Epithelial cell of esophagus (primary cell): Measurements from ENCODE around the gene CSMD2.

ENCODE experiments used
- DNase-seq: peaks from one replicate; pipeline ENCODE4 v3.0.0; 2010; ENCODE audit warnings: low read depth
- H3K4me3 ChIP-seq: 2 replicates; pipeline ENCODE4 v1.5.1; 2011; ENCODE audit warnings: mild to moderate bottlenecking, low read length, control low read depth
- TF ChIP-seq, protein P1 (sequence below): IDR thresholded peaks from 2 replicates; pipeline ENCODE4 v1.5.1; 2011; ENCODE audit warnings: low read depth, mild to moderate bottlenecking, low read length, control low read depth, inconsistent platforms; ENCODE audit not compliant: insufficient read depth; ENCODE audit errors: missing control alignments

CSMD2 gene

GRCh38 chr1:34066981-34067603, 97.9 kb downstream of the CSMD2 start:
- no peak overlapping the region for H3K4me3 ChIP-seq
- DNase-seq, result no peak
- TF ChIP-seq, protein P1, sequence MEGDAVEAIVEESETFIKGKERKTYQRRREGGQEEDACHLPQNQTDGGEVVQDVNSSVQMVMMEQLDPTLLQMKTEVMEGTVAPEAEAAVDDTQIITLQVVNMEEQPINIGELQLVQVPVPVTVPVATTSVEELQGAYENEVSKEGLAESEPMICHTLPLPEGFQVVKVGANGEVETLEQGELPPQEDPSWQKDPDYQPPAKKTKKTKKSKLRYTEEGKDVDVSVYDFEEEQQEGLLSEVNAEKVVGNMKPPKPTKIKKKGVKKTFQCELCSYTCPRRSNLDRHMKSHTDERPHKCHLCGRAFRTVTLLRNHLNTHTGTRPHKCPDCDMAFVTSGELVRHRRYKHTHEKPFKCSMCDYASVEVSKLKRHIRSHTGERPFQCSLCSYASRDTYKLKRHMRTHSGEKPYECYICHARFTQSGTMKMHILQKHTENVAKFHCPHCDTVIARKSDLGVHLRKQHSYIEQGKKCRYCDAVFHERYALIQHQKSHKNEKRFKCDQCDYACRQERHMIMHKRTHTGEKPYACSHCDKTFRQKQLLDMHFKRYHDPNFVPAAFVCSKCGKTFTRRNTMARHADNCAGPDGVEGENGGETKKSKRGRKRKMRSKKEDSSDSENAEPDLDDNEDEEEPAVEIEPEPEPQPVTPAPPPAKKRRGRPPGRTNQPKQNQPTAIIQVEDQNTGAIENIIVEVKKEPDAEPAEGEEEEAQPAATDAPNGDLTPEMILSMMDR, result no peak

GRCh38 chr1:34066166-34066565, 98.9 kb downstream of the CSMD2 start:
- no peak overlapping the region for H3K4me3 ChIP-seq
- no peak for DNase-seq
- TF ChIP-seq, protein P1, result no peak

DNA sequence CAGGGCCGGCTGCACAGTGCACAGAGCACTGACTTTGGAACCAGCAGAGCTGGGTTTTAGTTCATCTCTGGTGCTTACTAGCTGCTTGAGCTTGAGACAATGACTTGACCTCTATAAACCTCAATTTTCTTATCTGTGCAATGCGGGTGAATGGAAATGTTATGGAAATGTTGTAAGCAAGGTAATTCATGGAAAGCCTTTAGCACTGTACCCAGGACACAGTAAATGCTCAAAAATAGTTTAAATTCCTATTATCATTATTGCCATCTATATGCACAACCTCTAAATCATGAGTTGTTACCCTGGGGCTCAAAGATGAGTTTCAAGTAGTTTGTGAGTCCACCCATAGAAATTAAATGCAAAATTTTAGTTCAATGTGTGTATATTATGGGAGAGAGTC, 99.5 kb downstream of the CSMD2 start:
- TF ChIP-seq, protein P1, result no peak
- no peak for DNase-seq
- H3K4me3 ChIP-seq, result no peak overlapping the region

GRCh38 chr1:34060901-34061415, 104.1 kb downstream of the CSMD2 start:
- no peak for DNase-seq
- TF ChIP-seq, protein P1, result no peak

GRCh38 chr1:34060187-34060730, 104.8 kb downstream of the CSMD2 start:
- TF ChIP-seq, protein P1, result no peak
- no peak for DNase-seq
- H3K4me3 ChIP-seq, result no peak overlapping the region

More at GRCh38 chr1:34060901-34061415, 104.1 kb downstream of the CSMD2 start:
- H3K4me3 ChIP-seq, result no peak overlapping the region

GRCh38 chr1:34057347-34058130, 107.5 kb downstream of the CSMD2 start:
- H3K4me3 ChIP-seq, result no peak overlapping the region
- TF ChIP-seq, protein P1, result no peak
- DNase-seq, result no peak
